Nephron progenitor cell (in vitro differentiated cells): ENCODE measurements around the gene UBXN10.

Experiments used
- DNase-seq: peaks from one replicate; pipeline ENCODE4 v3.0.0; 2021
- H3K27ac Mint-ChIP-seq: 2 replicates; pipeline ENCODE4 v1.8.0; 2021; ENCODE audit warnings: mild to moderate bottlenecking, moderate library complexity, mixed read lengths
- H3K27me3 Mint-ChIP-seq: 2 replicates; pipeline ENCODE4 v1.8.0; 2021; ENCODE audit warnings: mild to moderate bottlenecking, low read depth, mixed read lengths; ENCODE audit not compliant: poor library complexity
- H3K36me3 Mint-ChIP-seq: 2 replicates; pipeline ENCODE4 v1.8.0; 2021; ENCODE audit warnings: low read depth, mixed read lengths
- H3K4me1 Mint-ChIP-seq: 2 replicates; pipeline ENCODE4 v1.8.0; 2021; ENCODE audit warnings: mixed read lengths
- H3K4me3 Mint-ChIP-seq: 2 replicates; pipeline ENCODE4 v1.8.0; 2021; ENCODE audit warnings: mild to moderate bottlenecking, moderate library complexity, mixed read lengths
- H3K9me3 Mint-ChIP-seq: 2 replicates; pipeline ENCODE4 v1.8.0; 2021; ENCODE audit warnings: mild to moderate bottlenecking, moderate library complexity, mixed read lengths
- CTCF ChIP-seq: fragments of 200-600 bp; sonication (generic); IDR thresholded peaks from 2 replicates; pipeline ENCODE4 v1.5.0; 2021; ENCODE audit warnings: antibody characterized with exemption

Gene UBXN10

GRCh38 chr1:20185834-20186782 lies at the start of gene UBXN10, which contains the start of gene PLA2G2C:
TSS of gene UBXN10 (plus strand) at chr1:20186096. CDS start at chr1:20190562, 4,466 bp downstream.
TSS of gene PLA2G2C (minus strand) at chr1:20186518. CDS start at chr1:20177363, 9,155 bp downstream.
- peaks cover 3% of the 10 kb centered on the region for H3K27me3 Mint-ChIP-seq
- H3K36me3 Mint-ChIP-seq, result no peaks in the 10 kb centered on the region
- no peaks in the 10 kb centered on the region for H3K9me3 Mint-ChIP-seq
- TF ChIP-seq CTCF, result no peak
- peak within 1 kb of the TSS; percentile 47 for H3K27ac Mint-ChIP-seq
- H3K4me3 Mint-ChIP-seq, result peak within 1 kb of the TSS; percentile 89
- H3K4me1 Mint-ChIP-seq, result peaks cover 63% of the 10 kb centered on the region
- peak; percentile 82 for DNase-seq

- H3K36me3 Mint-ChIP-seq, result no peaks in the 10 kb centered on the region
- H3K4me3 Mint-ChIP-seq, result no peak overlapping the region
- H3K27me3 Mint-ChIP-seq, result peaks cover 6% of the 10 kb centered on the region
- peaks cover 7% of the 10 kb centered on the region for H3K9me3 Mint-ChIP-seq
- no peak for DNase-seq
- no peak overlapping the region for H3K27ac Mint-ChIP-seq
- peaks cover 10% of the 10 kb centered on the region for H3K4me1 Mint-ChIP-seq
- TF ChIP-seq CTCF, result no peak
Observed at GRCh38 chr1:20136249-20136648, 49.6 kb upstream of the UBXN10 start.

- no peak for TF ChIP-seq CTCF
- H3K27me3 Mint-ChIP-seq, result peaks cover 6% of the 10 kb centered on the region
- H3K27ac Mint-ChIP-seq, result no peak overlapping the region
- H3K9me3 Mint-ChIP-seq, result peaks cover 2% of the 10 kb centered on the region
- H3K4me1 Mint-ChIP-seq, result peaks cover 12% of the 10 kb centered on the region
- no peak overlapping the region for H3K4me3 Mint-ChIP-seq
- no peak for DNase-seq
- no peaks in the 10 kb centered on the region for H3K36me3 Mint-ChIP-seq
Observed at GRCh38 chr1:20137055-20137454, 48.8 kb upstream of the UBXN10 start.

GRCh38 chr1:20137604-20138003 lies 48.3 kb upstream of the UBXN10 start:
- H3K36me3 Mint-ChIP-seq, result no peaks in the 10 kb centered on the region
- no peak for DNase-seq
- peaks cover 17% of the 10 kb centered on the region for H3K4me1 Mint-ChIP-seq
- no peak overlapping the region for H3K27ac Mint-ChIP-seq
- TF ChIP-seq CTCF, result no peak
- no peak overlapping the region for H3K4me3 Mint-ChIP-seq
- H3K27me3 Mint-ChIP-seq, result peaks cover 10% of the 10 kb centered on the region
- H3K9me3 Mint-ChIP-seq, result no peaks in the 10 kb centered on the region

GRCh38 chr1:20138346-20138745 lies 47.5 kb upstream of the UBXN10 start:
- H3K27me3 Mint-ChIP-seq, result peaks cover 10% of the 10 kb centered on the region
- peaks cover 19% of the 10 kb centered on the region for H3K4me1 Mint-ChIP-seq
- no peak overlapping the region for H3K27ac Mint-ChIP-seq
- no peaks in the 10 kb centered on the region for H3K36me3 Mint-ChIP-seq
- no peaks in the 10 kb centered on the region for H3K9me3 Mint-ChIP-seq
- DNase-seq, result no peak
- no peak for TF ChIP-seq CTCF
- H3K4me3 Mint-ChIP-seq, result no peak overlapping the region
